HG03097 (cell line): Measurements from ENCODE around the gene SRRD.

Experiments used
- ATAC-seq: cut with Tn5 transposase; IDR thresholded peaks from one replicate; pipeline ENCODE4 v1.9.1; 2021; ENCODE audit not compliant: unreplicated experiment, low FRiP score

Gene SRRD

GRCh38 chr22:26453216-26453615, 30.5 kb upstream of the SRRD start:
- no peak for ATAC-seq

GRCh38 chr22:26453812-26454500, 29.7 kb upstream of the SRRD start:
- no peak for ATAC-seq

GRCh38 chr22:26457661-26458272, 25.9 kb upstream of the SRRD start:
- ATAC-seq, result no peak

GRCh38 chr22:26460202-26460601, 23.5 kb upstream of the SRRD start:
- ATAC-seq, result no peak

- no peak for ATAC-seq
Measured at GRCh38 chr22:26461188-26461810, 22.4 kb upstream of the SRRD start.

GRCh38 chr22:26462051-26462450, 21.6 kb upstream of the SRRD start:
- ATAC-seq, result no peak

- ATAC-seq, result no peak
Measured at GRCh38 chr22:26462641-26463040, 21.0 kb upstream of the SRRD start.

- no peak for ATAC-seq
Measured at GRCh38 chr22:26463101-26463661, 20.5 kb upstream of the SRRD start.

- no peak for ATAC-seq
Measured at GRCh38 chr22:26463688-26464087, 20.0 kb upstream of the SRRD start.

- ATAC-seq, result no peak
Measured at GRCh38 chr22:26464312-26464711, 19.4 kb upstream of the SRRD start.

GRCh38 chr22:26466196-26466595, 17.5 kb upstream of the SRRD start:
- no peak for ATAC-seq

GRCh38 chr22:26470807-26471206, 12.9 kb upstream of the SRRD start:
- ATAC-seq, result no peak

- ATAC-seq, result no peak
Measured at GRCh38 chr22:26471522-26471921, 12.2 kb upstream of the SRRD start.

GRCh38 chr22:26474682-26475081, 9.0 kb upstream of the SRRD start:
- no peak for ATAC-seq

- no peak for ATAC-seq
Measured at GRCh38 chr22:26476705-26477340, 6.9 kb upstream of the SRRD start.

- ATAC-seq, result no peak
Measured at GRCh38 chr22:26477341-26477731, 6.3 kb upstream of the SRRD start.

GRCh38 chr22:26479043-26479791, 4.5 kb upstream of the SRRD start:
- no peak for ATAC-seq

- ATAC-seq, result no peak
Measured at GRCh38 chr22:26479792-26480610, 3.7 kb upstream of the SRRD start.

GRCh38 chr22:26480611-26480932, 3.1 kb upstream of the SRRD start:
- ATAC-seq, result no peak

- ATAC-seq, result no peak
Measured at GRCh38 chr22:26481112-26481693, 2.5 kb upstream of the SRRD start.
